SK-N-SH treated with all-trans-retinoic acid at 6 μM for 48 hours (cell line): ENCODE results near the gene CCDC85B.
A peak's percentile ranks its signal among the peaks of the same experiment; 100 is the strongest.

Source experiments
- ATAC-seq: fragments of 200-7000 bp; cut with Tn5 transposase; 3 replicates; pipeline ENCODE4 v1.9.1; 2020; ENCODE audit warnings: mild to moderate bottlenecking, moderate library complexity
- ARNTL ChIP-seq: fragments of 450-650 bp; formaldehyde crosslinking; IDR thresholded peaks from 2 replicates; pipeline ENCODE4 v1.5.0; 2020; ENCODE audit warnings: low read depth, mild to moderate bottlenecking, moderate library complexity, borderline replicate concordance
- BACH2 ChIP-seq: fragments of 250-450 bp; sonication (Bioruptor Pico); IDR thresholded peaks from 2 replicates; pipeline ENCODE4 v1.9.0; 2021; ENCODE audit warnings: mild to moderate bottlenecking, borderline replicate concordance
- CREB5 ChIP-seq: fragments of 250-450 bp; sonication (Bioruptor Pico); IDR thresholded peaks from 2 replicates; pipeline ENCODE4 v1.5.1; 2020; ENCODE audit warnings: low read depth, mild to moderate bottlenecking, moderate library complexity
- CSDC2 ChIP-seq: fragments of 250-450 bp; sonication (Bioruptor Pico); IDR thresholded peaks from 2 replicates; pipeline ENCODE4 v1.5.0; 2020; ENCODE audit warnings: mild to moderate bottlenecking, moderate library complexity
- CSRNP3 ChIP-seq: fragments of 250-450 bp; sonication (Bioruptor Pico); IDR thresholded peaks from 2 replicates; pipeline ENCODE4 v1.5.1; 2021; ENCODE audit warnings: mild to moderate bottlenecking, moderate library complexity
- ESRRG ChIP-seq: fragments of 250-450 bp; sonication (Bioruptor Pico); IDR thresholded peaks from 2 replicates; pipeline ENCODE4 v1.6.1; 2021; ENCODE audit warnings: mild to moderate bottlenecking
- ISL1 ChIP-seq: fragments of 250-450 bp; sonication (Bioruptor Pico); IDR thresholded peaks from 2 replicates; pipeline ENCODE4 v2.1.2; 2022; ENCODE audit warnings: mild to moderate bottlenecking, moderate library complexity
- PATZ1 ChIP-seq: fragments of 250-450 bp; sonication (Bioruptor Pico); IDR thresholded peaks from 2 replicates; pipeline ENCODE4 v1.8.0; 2020; ENCODE audit warnings: mild to moderate bottlenecking, moderate library complexity, borderline replicate concordance
- SNAI2 ChIP-seq: fragments of 250-450 bp; sonication (Bioruptor Pico); IDR thresholded peaks from 2 replicates; pipeline ENCODE4 v1.5.0; 2020; ENCODE audit warnings: mild to moderate bottlenecking, moderate library complexity
- TOX ChIP-seq: fragments of 250-450 bp; sonication (Bioruptor Pico); IDR thresholded peaks from 2 replicates; pipeline ENCODE4 v1.8.0; 2021; ENCODE audit warnings: mild to moderate bottlenecking, moderate library complexity, borderline replicate concordance
- TSHZ2 ChIP-seq: fragments of 250-450 bp; sonication (Bioruptor Pico); IDR thresholded peaks from 2 replicates; pipeline ENCODE4 v1.5.0; 2020; ENCODE audit warnings: mild to moderate bottlenecking, moderate library complexity
- ZC3H10 ChIP-seq: fragments of 250-450 bp; sonication (Bioruptor Pico); IDR thresholded peaks from 2 replicates; pipeline ENCODE4 v1.5.1; 2021; ENCODE audit warnings: mild to moderate bottlenecking, moderate library complexity
- ZFP3 ChIP-seq: fragments of 250-450 bp; sonication (Bioruptor Pico); IDR thresholded peaks from 2 replicates; pipeline ENCODE4 v1.5.0; 2020; ENCODE audit warnings: mild to moderate bottlenecking, moderate library complexity
- ZFP30 ChIP-seq: fragments of 450-650 bp; formaldehyde crosslinking; IDR thresholded peaks from 2 replicates; pipeline ENCODE4 v1.5.0; 2022; ENCODE audit warnings: mild to moderate bottlenecking, moderate library complexity
- ZNF565 ChIP-seq: fragments of 450-650 bp; formaldehyde crosslinking; conservative IDR thresholded peaks from 2 replicates; pipeline ENCODE4 v1.5.0; 2020; ENCODE audit warnings: low read depth, mild to moderate bottlenecking, moderate library complexity

Gene CCDC85B

GRCh38 chr11:65899356-65900124 is 9.1 kb downstream of the CCDC85B start:
- ATAC-seq = peak; percentile 59
- TF ChIP-seq PATZ1 (CRISPR knock-in tag) = peak; percentile 63; the same call in 1 of the 2 replicates
- TF ChIP-seq CSRNP3 (CRISPR knock-in tag) = no peak

- ATAC-seq = peak; percentile 80
These were observed 9.8 kb downstream of the CCDC85B start, which contains the start of gene FOSL1 for GRCh38 chr11:65900125-65900898. Gene FOSL1, minus strand, starts transcription at chr11:65900388. Its CDS starts 49 bp downstream, at chr11:65900339.

GRCh38 chr11:65900899-65901180 is 10.4 kb downstream of the CCDC85B start:
- ATAC-seq = no peak
- TF ChIP-seq ZFP3 (no peak), ISL1 (CRISPR knock-in tag) (no peak), ESRRG (CRISPR knock-in tag) (no peak), CSDC2 (CRISPR knock-in tag) (no peak), TSHZ2 (CRISPR knock-in tag) (no peak), ZC3H10 (no peak), ARNTL (CRISPR knock-in tag) (no peak)

More at GRCh38 chr11:65900125-65900898, 9.8 kb downstream of the CCDC85B start, which contains the start of gene FOSL1:
- no peak for TF ChIP-seq ZFP30 (CRISPR knock-in tag)
- TF ChIP-seq CSRNP3 (CRISPR knock-in tag) = no peak
- TF ChIP-seq CREB5 (CRISPR knock-in tag) = no peak
- TF ChIP-seq ISL1 (CRISPR knock-in tag) = no peak
- no peak for TF ChIP-seq ESRRG (CRISPR knock-in tag)
- no peak for TF ChIP-seq PATZ1 (CRISPR knock-in tag)
- no peak for TF ChIP-seq ZNF565 (CRISPR knock-in tag)
- TF ChIP-seq BACH2 = no peak
- TF ChIP-seq TOX = no peak
- TF ChIP-seq SNAI2 (CRISPR knock-in tag) = no peak
